Measurements from ENCODE around the gene GABBR1. TPM values are rescaled to one million over a fixed set of nuclear protein-coding genes. Genes with fewer than 3 reads are reported as not detected.

Gene GABBR1
- total RNA-seq, 2 donors from 2014 or later: 16.4 to 32.0 TPM

GRCh38 chr6:29527564-29527963 lies 105.4 kb downstream of the GABBR1 start:
- no peaks in the 10 kb centered on the region for H3K36me3 ChIP-seq
- no peak for TF ChIP-seq CTCF (IDR thresholded peaks at IDR 0.05)
- no peaks in the 10 kb centered on the region for H3K4me1 ChIP-seq
- no peak overlapping the region for H3K4me3 ChIP-seq
- DNase-seq (ENCODE audit: low spot score): no peak
- no peaks in the 10 kb centered on the region for H3K27me3 ChIP-seq
- no peak overlapping the region for H3K27ac ChIP-seq
- H3K9me3 ChIP-seq: no peaks in the 10 kb centered on the region

GRCh38 chr6:29527126-29527525 lies 105.9 kb downstream of the GABBR1 start:
- no peak overlapping the region for H3K4me3 ChIP-seq
- no peaks in the 10 kb centered on the region for H3K36me3 ChIP-seq
- TF ChIP-seq CTCF (IDR thresholded peaks at IDR 0.05): no peak
- no peak overlapping the region for H3K27ac ChIP-seq
- H3K27me3 ChIP-seq: no peaks in the 10 kb centered on the region
- no peaks in the 10 kb centered on the region for H3K9me3 ChIP-seq
- no peaks in the 10 kb centered on the region for H3K4me1 ChIP-seq
- DNase-seq (ENCODE audit: low spot score): no peak

DNA sequence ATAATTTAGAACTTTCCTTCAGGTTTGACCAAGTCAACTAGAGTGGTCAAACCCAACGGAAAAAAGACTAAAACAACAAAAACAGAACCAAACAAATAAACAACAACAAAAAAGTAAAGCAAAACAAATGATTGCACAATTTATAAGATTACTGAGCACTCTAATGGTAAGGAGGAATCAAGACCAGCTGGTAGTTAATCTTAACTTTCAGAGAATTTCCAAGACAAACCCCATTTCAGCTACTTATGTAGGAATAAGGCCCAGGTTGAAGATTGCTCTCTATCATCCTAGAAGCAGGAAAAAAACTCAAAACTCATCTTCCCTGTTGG lies 107.7 kb downstream of the GABBR1 start:
- DNase-seq (ENCODE audit: low spot score): no peak
- Histone ChIP-seq H3K4me1 (no peaks in the 10 kb centered on the region), H3K9me3 (no peaks in the 10 kb centered on the region), H3K36me3 (no peaks in the 10 kb centered on the region), H3K4me3 (no peak overlapping the region), H3K27ac (no peak overlapping the region), H3K27me3 (no peaks in the 10 kb centered on the region)
- no peak for TF ChIP-seq CTCF (IDR thresholded peaks at IDR 0.05)

DNA sequence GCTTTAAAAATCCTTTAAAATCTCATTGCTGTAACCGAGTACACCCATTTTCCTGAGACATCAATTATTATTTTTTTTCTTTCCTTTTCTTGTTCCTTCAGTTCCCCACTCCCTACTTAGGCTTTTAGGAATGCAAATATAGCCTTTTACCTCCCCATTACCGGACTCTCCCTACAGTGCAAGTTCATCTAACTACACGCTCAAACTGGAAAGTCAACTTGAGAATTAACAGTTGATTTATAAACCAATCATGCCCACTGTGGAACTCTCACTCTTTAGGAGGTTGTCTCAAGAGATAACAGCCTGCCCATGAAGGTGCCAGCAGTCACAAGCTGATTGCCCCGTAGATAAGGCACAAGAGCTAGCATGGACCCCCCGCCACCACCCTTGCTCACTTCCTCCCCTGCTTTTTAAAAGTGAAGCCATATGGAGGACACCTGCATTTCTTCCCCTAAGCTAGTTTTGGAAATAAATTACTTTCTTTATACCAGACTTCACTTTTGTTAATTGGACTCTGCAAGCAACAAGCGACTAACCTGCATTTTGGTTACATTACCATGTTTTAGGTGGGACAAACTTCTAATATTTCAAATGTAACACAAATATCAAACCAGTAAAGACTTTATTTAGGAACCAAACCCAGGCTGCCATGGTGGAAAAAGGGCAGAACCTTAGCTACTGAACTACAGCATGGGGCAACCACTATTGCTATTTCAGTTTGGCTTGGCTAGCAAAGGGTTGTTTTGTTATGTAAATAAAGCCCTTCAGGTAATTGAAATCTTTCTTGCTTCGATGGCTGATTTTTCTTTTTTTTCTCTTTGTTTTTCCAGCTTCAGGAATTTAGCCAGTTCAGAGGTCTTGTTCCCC lies 108.3 kb downstream of the GABBR1 start:
- no peak overlapping the region for H3K27ac ChIP-seq
- H3K27me3 ChIP-seq: no peaks in the 10 kb centered on the region
- H3K4me1 ChIP-seq: no peaks in the 10 kb centered on the region
- no peaks in the 10 kb centered on the region for H3K36me3 ChIP-seq
- H3K9me3 ChIP-seq: no peaks in the 10 kb centered on the region
- TF ChIP-seq CTCF (IDR thresholded peaks at IDR 0.05): no peak
- no peak overlapping the region for H3K4me3 ChIP-seq
- DNase-seq (ENCODE audit: low spot score): no peak

DNA sequence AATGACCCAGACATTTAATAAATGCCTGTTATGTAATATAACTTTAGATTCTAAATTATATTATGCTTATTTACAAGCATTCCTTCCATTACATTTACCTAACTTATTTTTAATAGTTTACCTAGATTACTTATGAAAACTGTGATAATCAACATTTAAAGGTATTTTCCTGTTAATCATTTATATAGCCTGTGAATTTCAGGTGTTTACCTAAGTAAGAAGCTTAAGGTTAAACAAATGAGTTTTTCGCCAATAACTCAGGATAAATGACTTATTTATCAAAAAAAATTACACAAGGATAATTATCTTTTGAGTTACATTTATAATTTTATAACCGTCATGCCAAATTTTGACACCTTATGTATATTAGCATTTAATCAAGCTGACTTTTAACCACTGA lies 108.9 kb downstream of the GABBR1 start:
- no peaks in the 10 kb centered on the region for H3K36me3 ChIP-seq
- TF ChIP-seq CTCF (IDR thresholded peaks at IDR 0.05): no peak
- no peaks in the 10 kb centered on the region for H3K9me3 ChIP-seq
- H3K27me3 ChIP-seq: no peaks in the 10 kb centered on the region
- H3K4me3 ChIP-seq: no peak overlapping the region
- no peak overlapping the region for H3K27ac ChIP-seq
- no peak for DNase-seq (ENCODE audit: low spot score)
- no peaks in the 10 kb centered on the region for H3K4me1 ChIP-seq

GRCh38 chr6:29522227-29522626 lies 110.8 kb downstream of the GABBR1 start:
- DNase-seq (ENCODE audit: low spot score): no peak
- Histone ChIP-seq H3K36me3 (no peaks in the 10 kb centered on the region), H3K9me3 (no peaks in the 10 kb centered on the region), H3K27ac (no peak overlapping the region), H3K4me1 (no peaks in the 10 kb centered on the region), H3K27me3 (no peaks in the 10 kb centered on the region), H3K4me3 (no peak overlapping the region)
- no peak for TF ChIP-seq CTCF (IDR thresholded peaks at IDR 0.05)

Measured in right atrium auricular region (tissue), 2 donors.